Sigmoid colon (tissue), 4 donors: ENCODE data around the gene KPNA6.

Experiments used
- POLR2A ChIP-seq, 2 donors: fragments of 450-650 bp; IDR thresholded peaks; one replicate each; pipeline ENCODE4 v1.6.1; 2016; ENCODE audit warnings: antibody characterized with exemption in 2 of 2, mild to moderate bottlenecking in 2 of 2, moderate library complexity in 2 of 2
- POLR2AphosphoS5 ChIP-seq, 4 donors: sonication (generic); formaldehyde crosslinking; IDR thresholded peaks; one replicate each; pipeline ENCODE4 v1.6.1; 2017; ENCODE audit warnings: antibody characterized with exemption in 4 of 4
- TF ChIP-seq, protein P1 (sequence below), 4 experiments: fragments of 450-650 bp in 3 of 4; fragments of 200-600 bp in 1 of 4; IDR thresholded peaks; one replicate each; pipeline ENCODE4 v1.5.1; 2016 to 2019; ENCODE audit warnings: antibody characterized with exemption in 4 of 4, mild to moderate bottlenecking in 3 of 4, moderate library complexity in 2 of 4

DNA sequence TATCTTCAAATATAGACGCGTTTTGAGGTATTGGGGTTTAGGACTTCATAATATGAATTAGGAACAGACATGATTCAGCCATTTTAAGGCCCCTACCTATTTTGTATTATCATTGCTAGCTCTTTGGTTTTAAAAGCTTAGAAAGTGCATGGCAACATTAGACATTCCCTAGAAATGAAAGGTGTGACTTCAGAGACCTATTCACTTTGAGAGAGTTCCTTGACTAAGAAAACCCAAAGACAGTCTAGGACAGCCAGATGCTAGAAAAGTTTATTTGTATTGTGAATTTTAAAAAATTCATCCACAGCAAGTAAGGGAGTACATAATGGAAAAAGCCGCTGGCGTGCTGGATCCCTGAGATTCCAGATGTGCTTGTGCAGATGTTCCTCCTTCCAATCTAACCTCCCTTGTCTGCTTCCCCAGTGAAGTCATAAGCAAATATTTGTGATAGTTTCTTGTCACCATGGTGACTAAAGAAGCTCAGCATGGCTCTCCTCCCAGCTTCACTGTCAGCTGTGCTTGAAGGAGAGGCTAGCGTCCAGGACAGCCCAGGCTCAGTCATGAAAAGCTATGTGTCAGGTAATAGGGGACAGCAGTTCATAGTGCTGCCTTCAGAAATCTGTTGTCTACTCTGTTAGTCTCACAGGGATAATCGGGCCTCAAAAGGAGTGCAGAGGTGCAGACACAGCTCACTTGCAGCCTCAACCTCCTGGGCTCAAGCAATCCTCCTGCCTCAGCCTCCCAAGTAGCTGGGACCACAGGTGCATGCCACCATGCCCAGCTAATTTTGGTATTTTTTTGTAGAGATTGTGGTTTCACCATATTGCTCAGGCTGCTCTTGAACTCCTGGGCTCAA is 34.8 kb downstream of the KPNA6 start:
- TF ChIP-seq, protein P1, sequence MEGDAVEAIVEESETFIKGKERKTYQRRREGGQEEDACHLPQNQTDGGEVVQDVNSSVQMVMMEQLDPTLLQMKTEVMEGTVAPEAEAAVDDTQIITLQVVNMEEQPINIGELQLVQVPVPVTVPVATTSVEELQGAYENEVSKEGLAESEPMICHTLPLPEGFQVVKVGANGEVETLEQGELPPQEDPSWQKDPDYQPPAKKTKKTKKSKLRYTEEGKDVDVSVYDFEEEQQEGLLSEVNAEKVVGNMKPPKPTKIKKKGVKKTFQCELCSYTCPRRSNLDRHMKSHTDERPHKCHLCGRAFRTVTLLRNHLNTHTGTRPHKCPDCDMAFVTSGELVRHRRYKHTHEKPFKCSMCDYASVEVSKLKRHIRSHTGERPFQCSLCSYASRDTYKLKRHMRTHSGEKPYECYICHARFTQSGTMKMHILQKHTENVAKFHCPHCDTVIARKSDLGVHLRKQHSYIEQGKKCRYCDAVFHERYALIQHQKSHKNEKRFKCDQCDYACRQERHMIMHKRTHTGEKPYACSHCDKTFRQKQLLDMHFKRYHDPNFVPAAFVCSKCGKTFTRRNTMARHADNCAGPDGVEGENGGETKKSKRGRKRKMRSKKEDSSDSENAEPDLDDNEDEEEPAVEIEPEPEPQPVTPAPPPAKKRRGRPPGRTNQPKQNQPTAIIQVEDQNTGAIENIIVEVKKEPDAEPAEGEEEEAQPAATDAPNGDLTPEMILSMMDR (IDR thresholded peaks at IDR 0.05): no peak
- TF ChIP-seq POLR2AphosphoS5 (IDR thresholded peaks at IDR 0.05) (no peak), POLR2A (IDR thresholded peaks at IDR 0.05) (no peak)
